Stimulated activated CD4-positive, alpha-beta T cell treated with anti-CD3 and anti-CD28 coated beads, Interleukin-12 subunit alpha, Interleukin-12 subunit beta, amount 100 ng/mL, for 4 hours (primary cell): ENCODE data around the gene CCDC69.

Experiments
- DNase-seq: peaks from one replicate; pipeline ENCODE4 v3.0.0-alpha.2; 2020

The CCDC69 gene

DNA sequence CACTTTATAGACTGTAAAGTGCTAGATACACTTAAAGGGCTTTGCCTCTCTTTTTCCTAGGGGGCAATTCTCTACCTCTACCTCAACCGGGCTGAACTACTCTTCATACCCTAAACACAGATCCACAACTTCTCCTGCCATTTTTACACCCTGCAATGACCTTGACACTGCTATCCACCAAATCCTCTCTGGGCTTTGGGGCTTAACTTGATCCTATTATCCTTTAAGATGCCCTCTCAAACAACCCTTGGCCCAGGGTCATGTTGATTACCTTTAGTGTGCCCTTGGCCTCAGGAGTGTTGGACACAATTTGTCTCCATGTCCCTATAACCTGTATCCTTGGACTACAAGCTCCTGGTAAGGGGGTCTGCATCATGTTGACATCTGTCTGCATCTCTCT lies 85.8 kb downstream of the CCDC69 start:
- no peak for DNase-seq

DNA sequence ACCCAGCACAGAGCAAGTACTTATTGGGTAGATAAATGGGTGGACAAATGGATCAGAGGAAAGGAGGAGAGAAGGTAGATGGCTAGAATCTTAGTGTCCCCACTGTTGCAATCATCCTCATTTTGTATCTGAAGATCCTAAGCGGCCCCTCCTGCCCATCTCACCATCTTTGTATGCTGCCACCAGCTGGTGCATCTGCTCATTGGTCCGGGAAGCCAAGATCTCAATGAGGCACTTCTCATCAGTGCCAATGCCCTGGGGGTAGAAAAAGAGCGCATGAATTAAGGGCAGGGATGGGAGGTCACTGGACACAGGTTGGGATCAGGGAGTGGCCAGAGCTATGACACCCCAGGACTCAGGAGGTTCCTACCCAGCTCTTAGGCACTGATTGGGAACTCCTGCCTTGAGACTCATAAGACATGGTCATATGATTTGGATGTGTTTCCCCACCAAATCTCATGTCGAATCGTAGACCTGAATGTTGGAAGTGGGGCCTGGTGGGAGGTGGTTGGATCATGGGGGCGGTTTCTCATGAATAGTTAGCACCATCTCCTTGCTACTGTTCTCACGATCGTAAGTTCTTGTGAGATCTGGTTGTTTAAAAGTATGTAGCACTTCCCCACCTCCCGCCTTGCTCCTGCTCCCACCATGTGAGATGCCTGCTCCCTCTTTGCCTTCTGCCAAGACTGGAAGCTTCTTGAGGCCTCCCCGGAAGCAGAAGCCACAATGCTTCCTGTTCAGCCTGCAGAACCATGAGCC lies 86.6 kb downstream of the CCDC69 start:
- no peak for DNase-seq

DNA sequence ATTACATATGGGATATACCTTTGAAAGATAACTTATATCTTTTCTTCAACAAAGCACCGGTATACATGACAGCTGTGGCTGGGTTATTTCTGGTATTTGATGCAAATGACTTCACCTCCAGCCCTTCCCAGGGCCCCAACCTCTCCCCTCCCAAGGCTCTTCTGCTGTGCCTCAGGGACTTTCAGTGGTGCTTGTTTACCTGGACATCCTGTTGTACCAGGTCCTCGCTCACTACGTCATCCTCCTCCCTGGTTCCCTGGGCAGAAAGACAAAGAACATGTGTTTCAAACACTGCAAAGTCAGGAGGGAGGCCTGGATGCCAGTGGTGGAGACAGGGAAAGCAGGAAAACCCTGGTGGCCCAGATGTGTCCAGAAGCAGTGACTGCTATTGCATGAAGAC lies 89.7 kb downstream of the CCDC69 start:
- DNase-seq = no peak

DNA sequence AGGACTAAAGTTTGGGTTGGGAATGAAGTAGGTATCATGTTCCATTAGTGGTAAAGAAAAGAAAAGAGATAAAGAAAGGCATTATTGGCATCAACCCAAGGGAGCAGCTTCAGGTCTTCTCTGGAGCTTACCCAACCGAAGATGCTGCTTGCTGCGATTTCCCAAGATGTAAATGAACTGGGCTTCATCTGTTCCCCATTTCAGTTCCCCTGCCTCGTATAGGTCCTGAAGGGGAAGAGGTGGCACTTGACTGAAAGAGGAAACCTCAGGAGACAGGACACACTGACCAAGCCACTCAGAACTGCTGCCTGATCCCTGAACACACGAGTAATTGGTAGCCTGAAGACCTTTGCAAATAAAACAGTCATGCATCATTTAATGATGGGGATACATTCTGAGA lies 90.9 kb downstream of the CCDC69 start:
- no peak for DNase-seq
